ENCODE results near the gene CALCOCO1.

CALCOCO1 gene

DNA sequence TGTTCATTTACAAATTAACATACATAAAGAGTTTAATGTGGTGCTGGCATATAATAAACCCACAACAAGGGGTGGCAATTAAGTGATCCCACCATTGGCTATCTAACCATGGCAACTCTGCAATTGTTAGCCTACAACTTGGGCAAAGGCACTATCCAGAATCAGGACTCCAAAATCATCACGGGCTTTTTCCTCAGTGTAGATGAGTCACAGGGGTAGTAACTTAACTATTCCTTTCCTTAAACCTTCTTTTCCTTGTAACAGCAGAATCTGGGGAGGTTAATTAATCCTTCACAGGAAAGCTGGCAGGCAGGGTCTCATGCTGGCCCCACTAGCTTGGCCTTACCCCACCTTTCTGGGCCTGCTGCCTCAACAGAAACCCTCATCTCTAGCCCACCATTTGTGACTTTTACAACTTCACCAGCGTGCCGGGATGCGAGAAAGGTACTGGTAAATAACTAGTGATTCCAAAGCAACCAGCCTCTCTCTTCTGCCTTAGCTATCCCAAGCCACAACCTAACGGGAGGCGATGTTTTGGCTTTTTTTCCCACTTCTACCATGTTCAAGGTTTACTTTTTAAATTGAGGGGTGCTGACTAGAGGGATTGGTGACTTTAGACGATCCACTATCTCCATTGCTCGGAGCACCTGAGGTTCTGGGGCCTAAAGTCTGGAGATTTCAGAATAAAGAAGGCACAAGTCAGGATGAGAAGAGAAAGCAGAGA, 52.1 kb downstream of the CALCOCO1 start:
- DNase-seq (ENCODE audit: extremely low spot score, insufficient read length, low read depth) (no peak), FAIRE-seq (no peak)

- DNase-seq (ENCODE audit: extremely low spot score, insufficient read length, low read depth) (no peak), FAIRE-seq (no peak)
These were observed 56.3 kb downstream of the CALCOCO1 start for GRCh38 chr12:53670971-53671370.

- FAIRE-seq = no peak
- no peak for DNase-seq (ENCODE audit: extremely low spot score, insufficient read length, low read depth)
These were observed 56.9 kb downstream of the CALCOCO1 start for GRCh38 chr12:53670308-53670707.

DNA sequence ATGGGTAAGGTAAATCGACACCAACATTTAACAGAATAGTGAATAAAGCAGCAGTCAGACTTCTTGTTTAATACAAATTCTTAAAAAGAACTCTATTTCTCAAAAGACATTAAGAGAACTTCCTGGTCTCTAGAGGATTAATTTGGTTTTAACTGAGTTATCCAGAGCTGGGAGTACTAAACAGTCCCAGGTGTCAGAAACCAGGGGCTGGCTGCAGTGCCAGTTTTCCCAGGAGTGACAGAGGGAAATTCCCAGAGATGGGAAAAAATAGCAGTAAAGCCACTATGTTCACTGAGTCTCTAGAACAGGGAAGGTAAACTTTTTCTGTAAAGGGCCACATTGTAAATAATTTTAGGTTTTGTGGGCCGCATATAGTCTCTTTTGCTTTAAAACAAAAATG, 60.2 kb downstream of the CALCOCO1 start:
- FAIRE-seq (no peak), DNase-seq (ENCODE audit: extremely low spot score, insufficient read length, low read depth) (no peak)

- DNase-seq (ENCODE audit: extremely low spot score, insufficient read length, low read depth) = no peak
- no peak for FAIRE-seq
These were observed 62.3 kb downstream of the CALCOCO1 start for GRCh38 chr12:53664936-53665335.

- FAIRE-seq = no peak
- no peak for DNase-seq (ENCODE audit: extremely low spot score, insufficient read length, low read depth)
These were observed 63.1 kb downstream of the CALCOCO1 start for GRCh38 chr12:53664191-53664590.

GRCh38 chr12:53660041-53660440, 67.2 kb downstream of the CALCOCO1 start:
- FAIRE-seq (no peak), DNase-seq (ENCODE audit: extremely low spot score, insufficient read length, low read depth) (no peak)

- DNase-seq (ENCODE audit: extremely low spot score, insufficient read length, low read depth) (no peak), FAIRE-seq (peak; percentile 68)
These were observed 67.7 kb downstream of the CALCOCO1 start for GRCh38 chr12:53659571-53659981.

- DNase-seq (ENCODE audit: extremely low spot score, insufficient read length, low read depth) = no peak
- FAIRE-seq = no peak
These were observed 68.2 kb downstream of the CALCOCO1 start for GRCh38 chr12:53659011-53659551.

Measured in GM18507 (cell line).